Peyer's patch (tissue), 4 donors: ENCODE measurements around the gene ATG2A. TPM values are rescaled to one million over a fixed set of nuclear protein-coding genes. Genes with fewer than 3 reads are reported as not detected.

ENCODE experiments used
- DNase-seq, 3 donors: peaks; one replicate each; pipeline ENCODE4 v3.0.0-alpha.2; 2017 to 2019
- H3K27ac ChIP-seq, 4 donors: fragments of 200-600 bp; sonication (generic); one replicate each; pipeline ENCODE4 v1.5.1; 2016 to 2019
- H3K27me3 ChIP-seq, 2 donors: fragments of 200-600 bp; sonication (generic); one replicate each; pipeline ENCODE4 v1.5.1; 2019
- H3K36me3 ChIP-seq, 3 donors: fragments of 200-600 bp; sonication (generic); one replicate each; pipeline ENCODE4 v1.5.1; 2016 to 2019
- H3K4me1 ChIP-seq, 4 donors: fragments of 200-600 bp; sonication (generic); one replicate each; pipeline ENCODE4 v1.5.1; 2016 to 2019
- H3K4me3 ChIP-seq, 4 donors: fragments of 200-600 bp; sonication (generic); 1 replicate in 3 of 4; 2 replicates in 1 of 4; pipeline ENCODE4 v1.5.1; 2016 to 2019; ENCODE audit warnings: mild to moderate bottlenecking in 1 of 4
- H3K9me3 ChIP-seq, 4 donors: fragments of 200-600 bp; sonication (generic); one replicate each; pipeline ENCODE4 v1.5.1; 2016 to 2019; ENCODE audit warnings: mild to moderate bottlenecking in 1 of 4
- POLR2A ChIP-seq, 2 donors: fragments of 450-650 bp; IDR thresholded peaks; one replicate each; pipeline ENCODE4 v1.5.1; 2017; ENCODE audit warnings: antibody characterized with exemption in 2 of 2, mild to moderate bottlenecking in 2 of 2, moderate library complexity in 2 of 2
- total RNA-seq, 4 donors: library from RNA; depleted of rRNA; stranded (reverse); fragments of >200 nt; gene quantifications; one replicate each; pipeline ENCODE4 v1.1.0, GENCODE V29; 2016
- TF ChIP-seq, protein P1 (sequence below), 6 experiments: fragments of 450-650 bp in 4 of 6; fragments of 200-600 bp in 2 of 6; sonication (generic) in 1 of 6; IDR thresholded peaks; one replicate each; pipeline ENCODE4 v1.5.1; 2017 to 2019; ENCODE audit warnings: antibody characterized with exemption in 6 of 6, mild to moderate bottlenecking in 3 of 6, moderate library complexity in 1 of 6

The ATG2A gene
- total RNA-seq, 4 donors from 2014 or later: 38.8 to 79.6 (median 66.6) TPM

DNA sequence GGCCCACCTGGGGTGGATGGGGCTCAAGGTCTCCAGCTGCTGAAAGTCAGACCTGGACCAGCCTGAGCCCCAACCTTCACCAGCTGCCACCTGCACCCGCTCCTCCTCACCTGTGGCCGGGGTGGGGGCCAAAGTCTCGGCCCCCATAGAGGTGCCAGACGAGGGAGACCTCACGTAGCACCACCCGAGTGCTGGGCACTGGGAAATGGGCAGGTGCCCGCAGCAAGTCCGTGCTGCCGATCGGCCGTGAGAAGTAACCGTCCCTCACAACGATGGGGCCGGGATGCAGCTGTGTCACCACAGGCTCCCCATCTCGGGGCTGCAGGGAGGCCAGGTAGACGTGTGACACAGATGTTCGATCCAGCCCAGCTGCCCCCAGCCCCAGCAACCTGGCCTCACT lies 16.2 kb downstream of the ATG2A start:
- H3K27ac ChIP-seq: no peak overlapping the region
- no peak overlapping the region for H3K4me3 ChIP-seq
- TF ChIP-seq POLR2A (IDR thresholded peaks at IDR 0.05): no peak
- H3K27me3 ChIP-seq: no peaks in the 10 kb centered on the region
- no peaks in the 10 kb centered on the region for H3K9me3 ChIP-seq
- H3K4me1 ChIP-seq: no peaks in the 10 kb centered on the region
- DNase-seq: no peak
- H3K36me3 ChIP-seq: peaks cover 0 to 93% (median 0%) of the 10 kb centered on the region in 3 donors

GRCh38 chr11:64900263-64900678 lies 16.7 kb downstream of the ATG2A start:
- Histone ChIP-seq H3K4me1 (no peaks in the 10 kb centered on the region), H3K27me3 (no peaks in the 10 kb centered on the region), H3K27ac (no peak overlapping the region), H3K4me3 (no peak overlapping the region), H3K9me3 (no peaks in the 10 kb centered on the region), H3K36me3 (peaks cover 0 to 90% (median 0%) of the 10 kb centered on the region in 3 donors)
- TF ChIP-seq POLR2A (IDR thresholded peaks at IDR 0.05): no peak
- TF ChIP-seq, protein P1, sequence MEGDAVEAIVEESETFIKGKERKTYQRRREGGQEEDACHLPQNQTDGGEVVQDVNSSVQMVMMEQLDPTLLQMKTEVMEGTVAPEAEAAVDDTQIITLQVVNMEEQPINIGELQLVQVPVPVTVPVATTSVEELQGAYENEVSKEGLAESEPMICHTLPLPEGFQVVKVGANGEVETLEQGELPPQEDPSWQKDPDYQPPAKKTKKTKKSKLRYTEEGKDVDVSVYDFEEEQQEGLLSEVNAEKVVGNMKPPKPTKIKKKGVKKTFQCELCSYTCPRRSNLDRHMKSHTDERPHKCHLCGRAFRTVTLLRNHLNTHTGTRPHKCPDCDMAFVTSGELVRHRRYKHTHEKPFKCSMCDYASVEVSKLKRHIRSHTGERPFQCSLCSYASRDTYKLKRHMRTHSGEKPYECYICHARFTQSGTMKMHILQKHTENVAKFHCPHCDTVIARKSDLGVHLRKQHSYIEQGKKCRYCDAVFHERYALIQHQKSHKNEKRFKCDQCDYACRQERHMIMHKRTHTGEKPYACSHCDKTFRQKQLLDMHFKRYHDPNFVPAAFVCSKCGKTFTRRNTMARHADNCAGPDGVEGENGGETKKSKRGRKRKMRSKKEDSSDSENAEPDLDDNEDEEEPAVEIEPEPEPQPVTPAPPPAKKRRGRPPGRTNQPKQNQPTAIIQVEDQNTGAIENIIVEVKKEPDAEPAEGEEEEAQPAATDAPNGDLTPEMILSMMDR (IDR thresholded peaks at IDR 0.05): no peak
- no peak for DNase-seq

- Histone ChIP-seq H3K36me3 (peaks cover 0 to 83% (median 0%) of the 10 kb centered on the region in 3 donors), H3K27ac (no peak overlapping the region)
Observed at GRCh38 chr11:64898541-64898940, 18.5 kb downstream of the ATG2A start.

DNA sequence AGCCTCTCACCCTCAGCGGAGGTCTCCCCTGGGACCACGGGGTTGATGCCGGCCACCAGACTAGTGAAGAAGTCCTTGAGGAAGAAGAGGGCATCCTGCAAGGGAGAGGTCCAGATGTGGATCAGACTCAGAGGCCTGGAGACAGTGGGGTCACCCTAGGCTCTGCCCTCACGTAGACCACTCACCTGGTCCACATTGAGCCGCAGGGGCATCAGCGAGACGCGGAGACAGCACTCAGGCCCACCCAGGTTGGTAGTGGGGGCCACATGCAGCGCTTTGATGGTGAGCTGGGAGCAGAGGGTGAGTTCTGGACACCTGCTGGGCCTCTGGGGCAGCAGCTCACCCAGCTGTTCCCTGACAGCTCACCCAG lies 18.9 kb downstream of the ATG2A start:
- Histone ChIP-seq H3K4me3 (no peak overlapping the region), H3K27ac (no peak overlapping the region), H3K36me3 (peaks cover 0 to 78% (median 0%) of the 10 kb centered on the region in 3 donors), H3K4me1 (peaks cover 0 to 12% (median 0%) of the 10 kb centered on the region in 4 donors), H3K9me3 (no peaks in the 10 kb centered on the region), H3K27me3 (no peaks in the 10 kb centered on the region)
- DNase-seq: no peak
- TF ChIP-seq, protein P1 (IDR thresholded peaks at IDR 0.05): no peak
- no peak for TF ChIP-seq POLR2A (IDR thresholded peaks at IDR 0.05)

More at GRCh38 chr11:64898541-64898940, 18.5 kb downstream of the ATG2A start:
- Histone ChIP-seq H3K9me3 (no peaks in the 10 kb centered on the region), H3K4me3 (no peak overlapping the region), H3K27me3 (no peaks in the 10 kb centered on the region), H3K4me1 (peaks cover 0 to 12% (median 0%) of the 10 kb centered on the region in 4 donors)
- TF ChIP-seq POLR2A (IDR thresholded peaks at IDR 0.05): no peak
- TF ChIP-seq, protein P1 (IDR thresholded peaks at IDR 0.05): no peak
- no peak for DNase-seq

GRCh38 chr11:64897381-64898075 lies 19.5 kb downstream of the ATG2A start:
- Histone ChIP-seq H3K27ac (no peak overlapping the region), H3K36me3 (peaks cover 0 to 73% (median 0%) of the 10 kb centered on the region in 3 donors), H3K9me3 (no peaks in the 10 kb centered on the region), H3K4me1 (peaks cover 0 to 12% (median 0%) of the 10 kb centered on the region in 4 donors), H3K4me3 (no peak overlapping the region), H3K27me3 (no peaks in the 10 kb centered on the region)
- TF ChIP-seq, protein P1 (IDR thresholded peaks at IDR 0.05): no peak
- no peak for TF ChIP-seq POLR2A (IDR thresholded peaks at IDR 0.05)
- DNase-seq: no peak

- no peak overlapping the region for H3K27ac ChIP-seq
- H3K4me1 ChIP-seq: peaks cover 0 to 12% (median 0%) of the 10 kb centered on the region in 4 donors
- DNase-seq: no peak
- TF ChIP-seq, protein P1 (IDR thresholded peaks at IDR 0.05): no peak
- TF ChIP-seq POLR2A (IDR thresholded peaks at IDR 0.05): no peak
- H3K9me3 ChIP-seq: no peaks in the 10 kb centered on the region
- H3K4me3 ChIP-seq: no peak overlapping the region
- no peaks in the 10 kb centered on the region for H3K27me3 ChIP-seq
- H3K36me3 ChIP-seq: peaks cover 0 to 69% (median 0%) of the 10 kb centered on the region in 3 donors
Observed at GRCh38 chr11:64896448-64897022, 20.5 kb downstream of the ATG2A start.
